A549 treated with ZK216348 at 1 μM for 4 hours (cell line): ENCODE results near the gene ITGA1. TPM values are rescaled to one million over a fixed set of nuclear protein-coding genes. Genes with fewer than 3 reads are reported as not detected.

Experiments used
- total RNA-seq: library from RNA; stranded (reverse); fragments of 200-300 nt; extraction: Qiagen RNA extraction; gene quantifications from 5 replicates; pipeline ENCODE4 v1.2.3, GENCODE V29; 2022; ENCODE audit warnings: low read depth

ITGA1 gene
- total RNA-seq: 0.55 to 2.1 TPM (median 1.5 TPM) in 5 replicates

GRCh38 chr5:52787600-52788504 lies at the start of gene ITGA1, which contains the start of gene PELO:
Gene ITGA1, plus strand, starts transcription at chr5:52787916. Its CDS starts 438 bp downstream, at chr5:52788354.
Gene PELO, plus strand, starts transcription at chr5:52787916. Its CDS starts 12,479 bp downstream, at chr5:52800395.

DNA sequence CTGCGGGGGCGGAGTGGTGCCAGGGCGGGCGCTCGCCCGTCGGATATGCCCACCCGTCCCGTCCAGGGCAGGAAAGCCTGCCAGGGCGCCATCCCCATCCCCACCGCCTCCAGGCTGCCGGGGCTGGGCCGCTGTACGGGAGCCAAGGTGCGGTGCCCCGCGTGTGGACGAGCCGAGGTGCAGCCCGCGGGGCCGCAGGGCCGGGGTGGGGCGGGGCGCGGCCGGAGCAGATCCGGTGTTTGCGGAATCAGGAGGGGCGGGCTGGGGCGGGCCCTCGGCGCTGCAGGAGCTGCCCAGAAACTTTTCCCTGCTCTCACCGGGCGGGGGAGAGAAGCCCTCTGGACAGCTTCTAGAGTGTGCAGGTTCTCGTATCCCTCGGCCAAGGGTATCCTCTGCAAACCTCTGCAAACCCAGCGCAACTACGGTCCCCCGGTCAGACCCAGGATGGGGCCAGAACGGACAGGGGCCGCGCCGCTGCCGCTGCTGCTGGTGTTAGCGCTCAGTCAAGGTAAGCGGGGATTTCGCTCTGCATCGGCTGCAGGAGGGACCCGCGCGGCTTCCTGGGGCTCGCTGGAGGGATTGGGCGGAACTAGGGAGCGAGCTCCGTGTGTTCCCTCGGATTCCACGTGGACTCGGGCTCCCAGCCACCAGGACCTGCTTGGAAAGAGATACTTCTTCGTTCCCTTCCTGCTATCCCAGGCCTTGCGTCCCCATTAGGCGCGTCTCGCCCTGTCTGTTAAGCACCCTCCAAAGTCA lies 201.5 kb downstream of the ITGA1 start, which contains the start of gene ITGA2:
TSS of gene ITGA2 (plus strand) at position 328 of the 756 bp plus-strand sequence. CDS start at position 445, 117 bp downstream.

Other genes starting within 250 kb of the ITGA1 start
- gene PELO, start within 50 bp of the ITGA1 start, total RNA-seq: 14.7 to 18.9 TPM (median 17.5 TPM) in 5 replicates
- 11.7 to 21.3 TPM (median 17.2 TPM) in 5 replicates for gene ITGA2, start 201.4 kb downstream of the ITGA1 start, total RNA-seq